ENCODE data around the gene LAMC1. TPM values are rescaled to one million over a fixed set of nuclear protein-coding genes. Genes with fewer than 3 reads are reported as not detected.

LAMC1 gene
- total and polyA plus RNA-seq, 10 of the 15 experiments (the other 5 are each of a cell fraction or from before 2014, with no cell fraction given), result 4.6 to 51.4 (median 25.6) TPM

- TF ChIP-seq E4F1 (IDR thresholded peaks at IDR 0.05; ENCODE audit: borderline replicate concordance, partially characterized antibody) (no peak), POU2F2 (IDR thresholded peaks at IDR 0.05; ENCODE audit: borderline replicate concordance, low read depth, low read length) (no peak), CBFB (IDR thresholded peaks at IDR 0.05; ENCODE audit: low read depth) (no peak), CEBPZ (IDR thresholded peaks at IDR 0.05; ENCODE audit: low read depth, low read length) (no peak), ZNF274 (IDR thresholded peaks at IDR 0.05; ENCODE audit: insufficient read depth, insufficient read length) (no peak), ETV6 (conservative IDR thresholded peaks at IDR 0.05 in 1 of 2, IDR thresholded peaks at IDR 0.05 in 1 of 2; ENCODE audit: borderline replicate concordance in 1 of 2, low read depth in 1 of 2) (no peak), PML (IDR thresholded peaks at IDR 0.05; ENCODE audit: low read length) (no peak), NRF1 (conservative IDR thresholded peaks at IDR 0.05; ENCODE audit: low read depth, low read length) (no peak), ZNF384 (IDR thresholded peaks at IDR 0.05; ENCODE audit: borderline replicate concordance, low read depth, low read length) (no peak)
These were observed 59.4 kb downstream of the LAMC1 start (continued) for GRCh38 chr1:183082650-183083049.
